ENCODE measurements around the gene EPB41L5. TPM values are rescaled to one million over a fixed set of nuclear protein-coding genes. Genes with fewer than 3 reads are reported as not detected.

The EPB41L5 gene
- total RNA-seq = 3.4 and 3.8 TPM in 2 replicates

GRCh38 chr2:120012771-120013596 is at the start of gene EPB41L5:
TSS of gene EPB41L5 (plus strand) at chr2:120013077. CDS start at chr2:120019085, 6,008 bp downstream.

DNA sequence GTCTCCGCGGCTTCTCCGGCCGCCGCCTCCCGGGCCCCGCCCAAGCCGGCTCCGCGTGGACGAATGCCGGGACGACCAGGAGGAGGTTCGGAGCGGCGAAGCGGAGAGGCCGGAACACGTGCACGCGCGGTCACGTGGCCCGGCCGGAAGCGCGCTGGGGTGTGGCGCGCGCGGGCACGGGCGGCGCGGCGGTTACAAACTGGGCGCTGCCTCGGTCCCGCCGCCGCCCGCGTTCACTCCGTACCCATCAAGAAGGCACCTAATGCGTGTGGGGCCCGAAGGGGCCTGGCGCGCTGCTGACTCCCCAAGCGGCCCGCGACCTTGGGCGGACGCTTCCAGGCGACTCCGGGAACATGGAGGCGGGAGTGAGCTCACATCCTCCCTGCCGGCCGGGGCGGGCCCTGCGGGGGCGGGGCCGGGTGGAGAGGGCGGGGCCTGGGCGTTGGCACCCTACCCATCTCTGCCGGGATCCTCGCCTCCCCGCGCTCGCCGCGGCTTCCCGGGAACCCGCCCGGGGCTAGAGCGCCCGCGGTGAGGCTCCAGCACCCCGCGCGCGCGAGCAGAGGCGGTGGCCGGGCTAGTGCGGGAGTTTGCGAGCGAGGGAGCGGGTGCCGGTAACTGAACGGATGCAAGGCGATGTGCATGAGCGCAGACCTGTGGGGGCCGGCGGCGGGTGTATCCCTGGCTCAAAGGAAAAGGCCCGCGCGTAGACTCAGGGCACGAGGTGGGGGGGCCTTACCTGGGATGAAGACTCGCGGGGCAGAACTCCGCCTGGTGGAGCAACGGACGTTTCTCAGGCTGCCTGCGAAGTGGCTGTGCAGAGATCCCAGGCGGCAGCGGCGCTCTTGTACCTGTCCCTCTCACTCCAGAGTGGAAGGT is 210.4 kb downstream of the EPB41L5 start, which contains the start of gene TMEM185B:
TMEM185B (minus strand) TSS at position 367 of the 879 bp plus-strand sequence. CDS start 424 bp downstream, outside the sequence.

Other genes starting within 250 kb of the EPB41L5 start
- gene TMEM185B, start 210.3 kb downstream of the EPB41L5 start, total RNA-seq = 26.7 and 33.3 TPM in 2 replicates
- 62.6 and 83.4 TPM in 2 replicates for gene RALB, start 239.8 kb downstream of the EPB41L5 start, total RNA-seq

Data from aortic smooth muscle cell (primary cell).